HPDE6-E6E7 (cell line): Measurements from ENCODE around the gene ATP8A2.
"Not testable (repeated sequence)": the region's sequence is repeated elsewhere in the genome, so short reads cannot be mapped to it uniquely, and the experiment has no call there.

Experiments used
- DNase-seq: peaks from one replicate; pipeline ENCODE4 v3.0.0; 2011; ENCODE audit warnings: missing footprints; ENCODE audit errors: extremely low spot score

ATP8A2 gene

GRCh38 chr13:25915840-25916518 lies 544.2 kb downstream of the ATP8A2 start:
- DNase-seq: no peak

GRCh38 chr13:25920277-25920676 lies 548.5 kb downstream of the ATP8A2 start:
- DNase-seq: no peak

GRCh38 chr13:25920931-25921330 lies 549.2 kb downstream of the ATP8A2 start:
- DNase-seq: no peak

- DNase-seq: no peak
These were observed 550.6 kb downstream of the ATP8A2 start for GRCh38 chr13:25922376-25922775.

- no peak for DNase-seq
These were observed 551.7 kb downstream of the ATP8A2 start for GRCh38 chr13:25923217-25924085.

- DNase-seq: no peak
These were observed 555.6 kb downstream of the ATP8A2 start for GRCh38 chr13:25927363-25927762.

GRCh38 chr13:25927932-25928331 lies 556.2 kb downstream of the ATP8A2 start:
- DNase-seq: no peak

- DNase-seq: no peak
These were observed 557.2 kb downstream of the ATP8A2 start for GRCh38 chr13:25928941-25929505.

GRCh38 chr13:25929816-25930215 lies 558.0 kb downstream of the ATP8A2 start:
- DNase-seq: no peak

GRCh38 chr13:25930653-25931052 lies 558.9 kb downstream of the ATP8A2 start:
- DNase-seq: no peak

GRCh38 chr13:25932365-25932764 lies 560.6 kb downstream of the ATP8A2 start:
- DNase-seq: no peak

GRCh38 chr13:25933520-25933919 lies 561.7 kb downstream of the ATP8A2 start:
- no peak for DNase-seq

- DNase-seq: no peak
These were observed 562.4 kb downstream of the ATP8A2 start for GRCh38 chr13:25934127-25934526.

GRCh38 chr13:25939961-25940687 lies 568.4 kb downstream of the ATP8A2 start:
- no peak for DNase-seq

- no peak for DNase-seq
These were observed 571.3 kb downstream of the ATP8A2 start for GRCh38 chr13:25943081-25943480.

GRCh38 chr13:25943658-25944057 lies 571.9 kb downstream of the ATP8A2 start:
- no peak for DNase-seq

GRCh38 chr13:25945596-25945995 lies 573.8 kb downstream of the ATP8A2 start:
- no peak for DNase-seq

GRCh38 chr13:25946321-25946720 lies 574.5 kb downstream of the ATP8A2 start:
- DNase-seq: no peak

- no peak for DNase-seq
These were observed 577.1 kb downstream of the ATP8A2 start for GRCh38 chr13:25948910-25949309.

- no peak for DNase-seq
These were observed 580.1 kb downstream of the ATP8A2 start for GRCh38 chr13:25951831-25952230.

- DNase-seq: not testable (repeated sequence)
These were observed 582.3 kb downstream of the ATP8A2 start for GRCh38 chr13:25954080-25954479.

- not testable (repeated sequence) for DNase-seq
These were observed 583.2 kb downstream of the ATP8A2 start for GRCh38 chr13:25954943-25955342.
